SK-N-MC (cell line): Measurements from ENCODE around the gene TCF12.

ENCODE experiments used
- EZH2 ChIP-seq: fragments of 200-600 bp; sonication (generic); IDR thresholded peaks from one replicate; pipeline ENCODE4 v1.6.1; 2017; ENCODE audit warnings: antibody characterized with exemption
- POLR2AphosphoS5 ChIP-seq: IDR thresholded peaks from 2 replicates; pipeline ENCODE4 v1.6.1; 2012; ENCODE audit warnings: mild to moderate bottlenecking, low read depth, low read length, borderline replicate concordance

GRCh38 chr15:57321973-57322601 is 403.6 kb downstream of the TCF12 start:
- no peak for TF ChIP-seq POLR2AphosphoS5
- TF ChIP-seq EZH2, result no peak
